Upper lobe of left lung (tissue), 6 donors: ENCODE data around the gene LDLRAD2. TPM values are rescaled to one million over a fixed set of nuclear protein-coding genes. Genes with fewer than 3 reads are reported as not detected.

ENCODE experiments used
- ATAC-seq, 2 donors: fragments of 200-7000 bp; cut with Tn5 transposase; one replicate each; pipeline ENCODE4 v1.9.1; 2022; ENCODE audit warnings: mild to moderate bottlenecking in 2 of 2, moderate library complexity in 2 of 2; ENCODE audit not compliant: low FRiP score in 2 of 2
- DNase-seq, 2 donors: peaks; one replicate each; pipeline ENCODE4 v3.0.0-alpha.2; 2019 to 2020
- H3K27ac ChIP-seq, 4 donors: fragments of 200-600 bp; sonication (generic); one replicate each; pipeline ENCODE4 v1.5.1; 2016 to 2019
- H3K27me3 ChIP-seq, 4 donors: fragments of 200-600 bp; sonication (generic); one replicate each; pipeline ENCODE4 v1.5.1; 2017 to 2019
- H3K36me3 ChIP-seq, 4 donors: fragments of 200-600 bp; sonication (generic); one replicate each; pipeline ENCODE4 v1.5.1; 2016 to 2019
- H3K4me1 ChIP-seq, 4 donors: fragments of 200-600 bp; sonication (generic); one replicate each; pipeline ENCODE4 v1.5.1; 2018 to 2019
- H3K4me3 ChIP-seq, 4 donors: fragments of 200-600 bp; sonication (generic); one replicate each; pipeline ENCODE4 v1.5.1; 2017 to 2019; ENCODE audit warnings: mild to moderate bottlenecking in 2 of 4, moderate library complexity in 1 of 4
- H3K9me3 ChIP-seq, 4 donors: fragments of 200-600 bp; sonication (generic); one replicate each; pipeline ENCODE4 v1.5.1; 2018 to 2019
- CTCF ChIP-seq, 6 experiments: fragments of 450-650 bp in 4 of 6; fragments of 200-600 bp in 2 of 6; sonication (generic) in 2 of 6; IDR thresholded peaks; one replicate each; pipeline ENCODE4 v1.5.1; 2016 to 2019; ENCODE audit warnings: antibody characterized with exemption in 6 of 6
- EP300 ChIP-seq, 4 donors: sonication (generic); formaldehyde crosslinking; IDR thresholded peaks; one replicate each; pipeline ENCODE4 v1.5.1; 2017; ENCODE audit warnings: antibody characterized with exemption in 4 of 4, control low read depth in 2 of 4
- POLR2A ChIP-seq, 4 donors: fragments of 450-650 bp; IDR thresholded peaks; one replicate each; pipeline ENCODE4 v1.5.1; 2016 to 2017; ENCODE audit warnings: antibody characterized with exemption in 4 of 4, mild to moderate bottlenecking in 2 of 4
- POLR2AphosphoS5 ChIP-seq, 2 donors: sonication (generic); formaldehyde crosslinking; IDR thresholded peaks; one replicate each; pipeline ENCODE4 v1.5.1; 2017; ENCODE audit warnings: antibody characterized with exemption in 2 of 2
- WGBS, 2 donors: methylation state at CpG; one replicate each; pipeline ENCODE4 v1.1.5; 2017 to 2018; 5-methylcytosine and 5-hydroxymethylcytosine counted together
- total RNA-seq, 6 donors: library from RNA; depleted of rRNA in 4 of 6; stranded (reverse); fragments of >200 nt in 4 of 6; gene quantifications; one replicate each; pipeline versions ENCODE4 v1.1.0 to v1.2.1, GENCODE V29; 2016 to 2021
- donor health status: DM: no; HTN: no; CAD: no; lungs with moderate emphysema.
- donor health status: DM: no; HTN: yes; CAD: no; lungs with severe emphysema.

Gene LDLRAD2
- total RNA-seq, 6 donors from 2014 or later, result 0.24 to 0.59 (median 0.34) TPM; not detected in 3

GRCh38 chr1:21818656-21819055 is 6.6 kb downstream of the LDLRAD2 start:
- Histone ChIP-seq H3K9me3 (no peaks in the 10 kb centered on the region), H3K27ac (no peak overlapping the region), H3K36me3 (peaks cover under 1 to 26% (median 12%) of the 10 kb centered on the region in 4 donors), H3K4me1 (peaks cover 0 to 11% (median 9%) of the 10 kb centered on the region in 4 donors), H3K4me3 (no peak overlapping the region), H3K27me3 (peaks cover 0 to 5% (median 0%) of the 10 kb centered on the region in 4 donors)
- TF ChIP-seq POLR2AphosphoS5 (IDR thresholded peaks at IDR 0.05) (no peak), EP300 (IDR thresholded peaks at IDR 0.05) (no peak), POLR2A (IDR thresholded peaks at IDR 0.05) (no peak), CTCF (IDR thresholded peaks at IDR 0.05) (no peak)
- WGBS, 2 donors, result 22 to 28% methylated on average over 9 of the region's 10 CpGs
- DNase-seq (peak in 1 of 2 donors; percentile 56), ATAC-seq (peak in 1 of 2 donors; percentile 26)

DNA sequence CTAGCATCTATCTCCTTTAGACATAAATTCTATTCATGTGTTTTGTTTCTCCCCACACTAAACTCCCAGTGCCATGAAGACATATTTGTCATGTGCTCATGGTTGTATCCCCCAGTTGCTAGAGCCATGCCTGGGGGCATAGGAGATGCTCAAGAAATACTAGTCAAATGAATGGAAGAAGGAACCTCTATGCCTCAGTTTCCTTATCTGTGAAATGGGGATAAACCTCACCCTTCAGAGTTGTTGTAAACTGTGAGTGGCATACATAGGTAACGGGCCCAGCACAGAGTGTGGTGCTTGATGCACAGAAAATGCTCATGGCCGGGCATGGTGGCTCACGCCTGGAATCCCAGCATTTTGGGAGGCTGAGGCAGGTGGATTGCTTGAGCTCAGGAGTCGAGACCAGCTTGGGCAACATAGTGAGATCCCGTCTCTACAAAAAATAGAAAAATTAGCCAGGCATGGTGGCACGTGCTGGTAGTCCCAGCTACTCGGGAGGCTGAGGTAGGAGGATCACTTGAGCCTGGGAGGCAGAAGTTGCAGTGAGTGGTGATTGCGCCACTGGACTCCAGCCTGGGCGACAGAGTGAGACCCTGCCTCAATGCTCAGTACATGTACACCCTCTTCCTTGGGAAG is 8.7 kb downstream of the LDLRAD2 start:
- peaks cover 4 to 43% (median 25%) of the 10 kb centered on the region in 4 donors for H3K36me3 ChIP-seq
- no peaks in the 10 kb centered on the region for H3K27me3 ChIP-seq
- ATAC-seq, result no peak
- DNase-seq, result no peak
- TF ChIP-seq CTCF (IDR thresholded peaks at IDR 0.05), result no peak
- TF ChIP-seq EP300 (IDR thresholded peaks at IDR 0.05), result no peak
- TF ChIP-seq POLR2A (IDR thresholded peaks at IDR 0.05), result no peak
- no peak for TF ChIP-seq POLR2AphosphoS5 (IDR thresholded peaks at IDR 0.05)
- no peak overlapping the region for H3K27ac ChIP-seq
- WGBS, 2 donors, result 93 to 95% methylated on average over 9 of the region's 9 CpGs
- H3K9me3 ChIP-seq, result no peaks in the 10 kb centered on the region
- no peak overlapping the region for H3K4me3 ChIP-seq
- H3K4me1 ChIP-seq, result no peaks in the 10 kb centered on the region

- WGBS, 2 donors, result 90 to 94% methylated on average over 10 to 11 of the region's 11 CpGs
- Histone ChIP-seq H3K36me3 (peaks cover 4 to 50% (median 29%) of the 10 kb centered on the region in 4 donors), H3K27me3 (no peaks in the 10 kb centered on the region), H3K4me1 (no peaks in the 10 kb centered on the region), H3K9me3 (no peaks in the 10 kb centered on the region), H3K27ac (no peak overlapping the region), H3K4me3 (no peak overlapping the region)
- ATAC-seq (peak in 1 of 2 donors; percentile 28), DNase-seq (no peak)
- TF ChIP-seq EP300 (IDR thresholded peaks at IDR 0.05), result no peak
These were observed 9.4 kb downstream of the LDLRAD2 start for GRCh38 chr1:21821385-21822019.

GRCh38 chr1:21822349-21822748 is 10.3 kb downstream of the LDLRAD2 start:
- DNase-seq (peak in 1 of 2 donors; percentile 85), ATAC-seq (peak; percentile 25 to 49)
- Histone ChIP-seq H3K4me1 (no peaks in the 10 kb centered on the region), H3K9me3 (no peaks in the 10 kb centered on the region), H3K27ac (no peak overlapping the region), H3K27me3 (no peaks in the 10 kb centered on the region), H3K4me3 (no peak overlapping the region), H3K36me3 (peaks cover 4 to 59% (median 35%) of the 10 kb centered on the region in 4 donors)
- 61 to 66% methylated on average over 3 to 8 of the region's 9 CpGs for WGBS, 2 donors
- TF ChIP-seq POLR2A (IDR thresholded peaks at IDR 0.05) (no peak), POLR2AphosphoS5 (IDR thresholded peaks at IDR 0.05) (no peak), EP300 (IDR thresholded peaks at IDR 0.05) (no peak), CTCF (IDR thresholded peaks at IDR 0.05) (no peak)

GRCh38 chr1:21823206-21823979 is 11.3 kb downstream of the LDLRAD2 start:
- Histone ChIP-seq H3K4me1 (no peaks in the 10 kb centered on the region), H3K36me3 (peaks cover 11 to 69% (median 45%) of the 10 kb centered on the region in 4 donors), H3K9me3 (no peaks in the 10 kb centered on the region), H3K27ac (no peak overlapping the region), H3K4me3 (no peak overlapping the region), H3K27me3 (no peaks in the 10 kb centered on the region)
- peak in 1 of 2 donors; percentile 86 for DNase-seq
- no peak for ATAC-seq
- TF ChIP-seq POLR2AphosphoS5 (IDR thresholded peaks at IDR 0.05), result no peak
- TF ChIP-seq POLR2A (IDR thresholded peaks at IDR 0.05), result no peak
- TF ChIP-seq EP300 (IDR thresholded peaks at IDR 0.05), result no peak
- no peak for TF ChIP-seq CTCF (IDR thresholded peaks at IDR 0.05)
- 69 to 82% methylated on average over 30 to 44 of the region's 44 CpGs for WGBS, 2 donors
